ENCODE data around the gene UNC5A.

Gene UNC5A

GRCh38 chr5:176881816-176882566 is 71.6 kb downstream of the UNC5A start:
- no peak for DNase-seq

- DNase-seq: no peak
Measured at GRCh38 chr5:176882567-176882903, 72.2 kb downstream of the UNC5A start.

- no peak for DNase-seq
Measured at GRCh38 chr5:176883700-176884570, 73.6 kb downstream of the UNC5A start.

GRCh38 chr5:176884571-176884890 is 74.2 kb downstream of the UNC5A start:
- no peak for DNase-seq

GRCh38 chr5:176886336-176887251 is 76.2 kb downstream of the UNC5A start:
- DNase-seq: no peak

GRCh38 chr5:176887252-176887849 is 77.0 kb downstream of the UNC5A start:
- DNase-seq: no peak

- no peak for DNase-seq
Measured at GRCh38 chr5:176888016-176888864, 77.9 kb downstream of the UNC5A start.

- DNase-seq: no peak
Measured at GRCh38 chr5:176888865-176889165, 78.5 kb downstream of the UNC5A start.

GRCh38 chr5:176889321-176890280 is 79.2 kb downstream of the UNC5A start:
- DNase-seq: no peak

- no peak for DNase-seq
Measured at GRCh38 chr5:176890455-176891330, 80.3 kb downstream of the UNC5A start.

- DNase-seq: no peak
Measured at GRCh38 chr5:176891331-176891958, 81.1 kb downstream of the UNC5A start.

GRCh38 chr5:176892663-176893062 is 82.3 kb downstream of the UNC5A start:
- no peak for DNase-seq

- no peak for DNase-seq
Measured at GRCh38 chr5:176894298-176894697, 83.9 kb downstream of the UNC5A start.

GRCh38 chr5:176895831-176896230 is 85.5 kb downstream of the UNC5A start:
- DNase-seq: no peak

- DNase-seq: no peak
Measured at GRCh38 chr5:176897263-176897662, 86.9 kb downstream of the UNC5A start.

GRCh38 chr5:176899296-176899891 is 89.0 kb downstream of the UNC5A start, which contains the start of gene HK3:
Gene HK3 (minus strand): TSS chr5:176899346. CDS start chr5:176896159, 3,187 bp downstream.
- DNase-seq: no peak

- DNase-seq: no peak
Measured at GRCh38 chr5:176899946-176900779, 89.8 kb downstream of the UNC5A start.

GRCh38 chr5:176900780-176901204 is 90.4 kb downstream of the UNC5A start:
- no peak for DNase-seq

Data from NCI-H774 (cell line).